GM19193 (cell line): Measurements from ENCODE around the gene ACSS1.

Experiments used
- POLR2A ChIP-seq: IDR thresholded peaks from 4 replicates; pipeline ENCODE4 v1.6.1; 2011; ENCODE audit not compliant: insufficient read depth, insufficient read length; ENCODE audit errors: extremely low read depth

The ACSS1 gene

GRCh38 chr20:25022680-25023079 lies 35.3 kb downstream of the ACSS1 start:
- no peak for TF ChIP-seq POLR2A

- no peak for TF ChIP-seq POLR2A
These were observed 36.6 kb downstream of the ACSS1 start for GRCh38 chr20:25021336-25021735.

- no peak for TF ChIP-seq POLR2A
These were observed 37.0 kb downstream of the ACSS1 start for GRCh38 chr20:25020901-25021301.

GRCh38 chr20:25020345-25020744 lies 37.6 kb downstream of the ACSS1 start:
- TF ChIP-seq POLR2A: no peak

GRCh38 chr20:25019381-25020155 lies 38.4 kb downstream of the ACSS1 start:
- TF ChIP-seq POLR2A: no peak

GRCh38 chr20:25018841-25019240 lies 39.1 kb downstream of the ACSS1 start:
- TF ChIP-seq POLR2A: no peak

GRCh38 chr20:25018425-25018824 lies 39.5 kb downstream of the ACSS1 start:
- TF ChIP-seq POLR2A: no peak

- no peak for TF ChIP-seq POLR2A
These were observed 40.6 kb downstream of the ACSS1 start for GRCh38 chr20:25017257-25017803.

- TF ChIP-seq POLR2A: no peak
These were observed 41.5 kb downstream of the ACSS1 start for GRCh38 chr20:25016471-25016870.

GRCh38 chr20:25015986-25016385 lies 42.0 kb downstream of the ACSS1 start:
- TF ChIP-seq POLR2A: no peak

- no peak for TF ChIP-seq POLR2A
These were observed 43.1 kb downstream of the ACSS1 start for GRCh38 chr20:25014816-25015215.

- no peak for TF ChIP-seq POLR2A
These were observed 44.2 kb downstream of the ACSS1 start for GRCh38 chr20:25013478-25014380.

- no peak for TF ChIP-seq POLR2A
These were observed 45.2 kb downstream of the ACSS1 start for GRCh38 chr20:25012616-25013189.

GRCh38 chr20:25011831-25012241 lies 46.1 kb downstream of the ACSS1 start:
- no peak for TF ChIP-seq POLR2A

GRCh38 chr20:25011261-25011660 lies 46.7 kb downstream of the ACSS1 start:
- no peak for TF ChIP-seq POLR2A
